DMS79 treated with DMSO at 0.1 percent for 48 hours (cell line): ENCODE results near the gene SPO11.

Source experiments
- DNase-seq: peaks from one replicate; lab custom pipeline; 2025; lab: John Stamatoyannopoulos, UW

SPO11 gene

GRCh38 chr20:57310821-57311514 is 18.6 kb upstream of the SPO11 start:
- no peak for DNase-seq

- DNase-seq = no peak
These were observed 17.5 kb upstream of the SPO11 start for GRCh38 chr20:57312138-57312537.

- DNase-seq = no peak
These were observed 16.4 kb upstream of the SPO11 start for GRCh38 chr20:57313230-57313629.

- DNase-seq = no peak
These were observed 15.7 kb upstream of the SPO11 start for GRCh38 chr20:57313951-57314350.

GRCh38 chr20:57315083-57315975 is 14.3 kb upstream of the SPO11 start:
- DNase-seq = no peak

GRCh38 chr20:57315976-57316480 is 13.6 kb upstream of the SPO11 start:
- DNase-seq = no peak

GRCh38 chr20:57316795-57317201 is 12.8 kb upstream of the SPO11 start:
- DNase-seq = no peak

GRCh38 chr20:57317316-57317788 is 12.3 kb upstream of the SPO11 start:
- DNase-seq = no peak

GRCh38 chr20:57317789-57318371 is 11.7 kb upstream of the SPO11 start:
- peak; percentile 78 for DNase-seq

- DNase-seq = no peak
These were observed 10.0 kb upstream of the SPO11 start for GRCh38 chr20:57319584-57319983.

- DNase-seq = peak; percentile 14
These were observed 9.2 kb upstream of the SPO11 start for GRCh38 chr20:57320358-57320757.

- DNase-seq = no peak
These were observed 8.5 kb upstream of the SPO11 start for GRCh38 chr20:57321142-57321541.

- DNase-seq = no peak
These were observed 7.1 kb upstream of the SPO11 start for GRCh38 chr20:57322476-57322875.

- no peak for DNase-seq
These were observed 6.6 kb upstream of the SPO11 start for GRCh38 chr20:57323034-57323433.

- DNase-seq = peak; percentile 26
These were observed 3.8 kb upstream of the SPO11 start for GRCh38 chr20:57325632-57326356.

- peak; percentile 93 for DNase-seq
These were observed 2.7 kb upstream of the SPO11 start for GRCh38 chr20:57326667-57327455.

GRCh38 chr20:57327820-57328219 is 1.8 kb upstream of the SPO11 start:
- no peak for DNase-seq

- DNase-seq = no peak
These were observed 1.4 kb downstream of the SPO11 start for GRCh38 chr20:57330998-57331397.

- peak; percentile 42 for DNase-seq
These were observed 2.8 kb downstream of the SPO11 start for GRCh38 chr20:57332105-57333089.

- no peak for DNase-seq
These were observed 5.8 kb downstream of the SPO11 start for GRCh38 chr20:57335392-57335791.
